GM12892 (cell line): ENCODE measurements around the gene GPR55.

Experiments
- POLR2A ChIP-seq: IDR thresholded peaks from 2 replicates; pipeline ENCODE4 v1.6.1; 2011; ENCODE audit warnings: low read depth, low read length, control low read depth
- POLR2AphosphoS5 ChIP-seq: IDR thresholded peaks from 2 replicates; pipeline ENCODE4 v1.6.1; 2011; ENCODE audit warnings: low read depth, low read length, control low read depth
- TAF1 ChIP-seq: IDR thresholded peaks from 2 replicates; pipeline ENCODE4 v1.6.1; 2011; ENCODE audit warnings: low read depth, mild to moderate bottlenecking, control low read depth, low read length, borderline replicate concordance

GRCh38 chr2:230899786-230900185, 25.3 kb downstream of the GPR55 start:
- TF ChIP-seq POLR2AphosphoS5 (no peak), POLR2A (no peak), TAF1 (no peak)
